ENCODE results near the gene LDB3.

DNA sequence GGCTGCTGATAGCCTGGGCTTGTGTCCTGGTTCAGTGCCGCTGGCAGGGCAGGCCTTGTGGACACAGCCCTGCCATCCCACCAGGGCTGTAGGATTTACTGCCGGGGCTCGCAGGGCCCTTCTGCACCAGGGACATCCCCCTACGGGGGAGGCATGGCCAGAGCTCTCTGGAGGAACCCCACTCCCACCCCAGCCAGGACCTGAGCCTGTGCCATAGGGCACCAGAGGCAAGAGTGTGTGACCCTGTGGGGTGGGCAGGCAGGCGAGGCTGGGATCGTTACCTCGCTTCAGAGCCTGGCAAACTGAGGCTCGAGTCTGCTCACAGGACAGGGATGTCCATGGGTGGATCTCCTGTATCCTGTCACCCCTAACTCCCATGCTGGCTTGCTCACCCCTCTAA, 2.6 kb downstream of the LDB3 start:
- TF ChIP-seq POLR2A (IDR thresholded peaks at IDR 0.05; ENCODE audit: control extremely low read depth in 1 of 2, low read depth in 2 of 2, low read length in 2 of 2) = no peak
- TF ChIP-seq POLR2AphosphoS5 (IDR thresholded peaks at IDR 0.05; ENCODE audit: low read depth, low read length) = no peak
- TF ChIP-seq RAD21 (IDR thresholded peaks at IDR 0.05 in 1 of 2, conservative IDR thresholded peaks at IDR 0.05 in 1 of 2; ENCODE audit: low read depth in 2 of 2, low read length in 2 of 2) = no peak
- TF ChIP-seq, protein P1, sequence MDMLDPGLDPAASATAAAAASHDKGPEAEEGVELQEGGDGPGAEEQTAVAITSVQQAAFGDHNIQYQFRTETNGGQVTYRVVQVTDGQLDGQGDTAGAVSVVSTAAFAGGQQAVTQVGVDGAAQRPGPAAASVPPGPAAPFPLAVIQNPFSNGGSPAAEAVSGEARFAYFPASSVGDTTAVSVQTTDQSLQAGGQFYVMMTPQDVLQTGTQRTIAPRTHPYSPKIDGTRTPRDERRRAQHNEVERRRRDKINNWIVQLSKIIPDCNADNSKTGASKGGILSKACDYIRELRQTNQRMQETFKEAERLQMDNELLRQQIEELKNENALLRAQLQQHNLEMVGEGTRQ (IDR thresholded peaks at IDR 0.05; ENCODE audit: low read length) = no peak
- no peak for TF ChIP-seq SP2 (IDR thresholded peaks at IDR 0.05; ENCODE audit: low read length)
- TF ChIP-seq EZH2 (IDR thresholded peaks at IDR 0.05; ENCODE audit: low read depth, low read length, severe bottlenecking) = no peak
- no peak for TF ChIP-seq JUN (IDR thresholded peaks at IDR 0.05; ENCODE audit: low read depth, low read length)
- TF ChIP-seq SP1 (IDR thresholded peaks at IDR 0.05; ENCODE audit: low read depth, low read length) = no peak

All from H1 (cell line).